ENCODE measurements around the gene TRERF1.

The TRERF1 gene

GRCh38 chr6:42239736-42240375 is 211.9 kb downstream of the TRERF1 start:
- no peak overlapping the region for H3K4me3 ChIP-seq
- H3K27me3 ChIP-seq, result no peaks in the 10 kb centered on the region
- no peak for TF ChIP-seq CTCF (IDR thresholded peaks at IDR 0.05)
- no peaks in the 10 kb centered on the region for H3K4me1 ChIP-seq
- DNase-seq, result no peak
- no peaks in the 10 kb centered on the region for H3K9me3 ChIP-seq
- intact Hi-C loops (cut with DNase I; ENCODE audit: low total_unique reads), result no loop called here
- H3K36me3 ChIP-seq, result peaks cover 0 to 34% (median 26%) of the 10 kb centered on the region in 3 donors
- no peak overlapping the region for H3K27ac ChIP-seq

- Histone ChIP-seq H3K9me3 (no peaks in the 10 kb centered on the region), H3K27me3 (no peaks in the 10 kb centered on the region), H3K27ac (no peak overlapping the region), H3K4me3 (no peak overlapping the region), H3K36me3 (peaks cover 0 to 34% (median 26%) of the 10 kb centered on the region in 3 donors), H3K4me1 (no peaks in the 10 kb centered on the region)
- intact Hi-C loops (cut with DNase I; ENCODE audit: low total_unique reads), result no loop called here
- no peak for DNase-seq
- TF ChIP-seq CTCF (IDR thresholded peaks at IDR 0.05), result no peak
These were observed 212.4 kb downstream of the TRERF1 start for GRCh38 chr6:42239333-42239732.

- H3K27ac ChIP-seq, result no peak overlapping the region
- no peaks in the 10 kb centered on the region for H3K4me1 ChIP-seq
- H3K27me3 ChIP-seq, result no peaks in the 10 kb centered on the region
- H3K4me3 ChIP-seq, result no peak overlapping the region
- H3K9me3 ChIP-seq, result no peaks in the 10 kb centered on the region
- DNase-seq, result no peak
- intact Hi-C loops (cut with DNase I; ENCODE audit: low total_unique reads), result no loop called here
- TF ChIP-seq CTCF (IDR thresholded peaks at IDR 0.05), result no peak
- peaks cover 0 to 29% (median 20%) of the 10 kb centered on the region in 3 donors for H3K36me3 ChIP-seq
These were observed 213.9 kb downstream of the TRERF1 start for GRCh38 chr6:42237857-42238256.

GRCh38 chr6:42236682-42237473 is 214.8 kb downstream of the TRERF1 start:
- intact Hi-C loops (cut with DNase I; ENCODE audit: low total_unique reads), result no loop called here
- Histone ChIP-seq H3K27me3 (no peaks in the 10 kb centered on the region), H3K4me1 (no peaks in the 10 kb centered on the region), H3K36me3 (peaks cover 0 to 20% (median 12%) of the 10 kb centered on the region in 3 donors), H3K4me3 (no peak overlapping the region), H3K9me3 (no peaks in the 10 kb centered on the region), H3K27ac (no peak overlapping the region)
- DNase-seq, result no peak
- no peak for TF ChIP-seq CTCF (IDR thresholded peaks at IDR 0.05)

- no peak for TF ChIP-seq CTCF (IDR thresholded peaks at IDR 0.05)
- DNase-seq, result no peak
- H3K27me3 ChIP-seq, result no peaks in the 10 kb centered on the region
- no peaks in the 10 kb centered on the region for H3K9me3 ChIP-seq
- H3K27ac ChIP-seq, result no peak overlapping the region
- intact Hi-C loops (cut with DNase I; ENCODE audit: low total_unique reads), result no loop called here
- no peak overlapping the region for H3K4me3 ChIP-seq
- H3K4me1 ChIP-seq, result no peaks in the 10 kb centered on the region
- peaks cover 0 to 12% (median 9%) of the 10 kb centered on the region in 3 donors for H3K36me3 ChIP-seq
These were observed 215.7 kb downstream of the TRERF1 start for GRCh38 chr6:42236030-42236429.

Data from tibial artery (tissue), 4 donors.